Measurements from ENCODE around the gene ZFYVE28.

GRCh38 chr4:2247128-2248043 is 171.1 kb downstream of the ZFYVE28 start:
- no peak for TF ChIP-seq CTCF (IDR thresholded peaks at IDR 0.05)
- TF ChIP-seq POLR2AphosphoS5 (IDR thresholded peaks at IDR 0.05) = no peak
- no peak for TF ChIP-seq POLR2A (IDR thresholded peaks at IDR 0.05)
- no peak for TF ChIP-seq EP300 (IDR thresholded peaks at IDR 0.05)
